GM12874 (cell line): ENCODE results near the gene MRPL10.

ENCODE experiments used
- CTCF ChIP-seq: IDR thresholded peaks from 2 replicates; pipeline ENCODE4 v1.5.1; 2011; ENCODE audit warnings: low read depth, mild to moderate bottlenecking, control low read depth, low read length, moderate library complexity; ENCODE audit not compliant: insufficient read depth

The MRPL10 gene

GRCh38 chr17:47801906-47802305, 29.4 kb downstream of the MRPL10 start:
- TF ChIP-seq CTCF: no peak

- no peak for TF ChIP-seq CTCF
These were observed 30.1 kb downstream of the MRPL10 start for GRCh38 chr17:47801176-47801765.

GRCh38 chr17:47800686-47801085, 30.7 kb downstream of the MRPL10 start:
- TF ChIP-seq CTCF: no peak

- no peak for TF ChIP-seq CTCF
These were observed 33.5 kb downstream of the MRPL10 start for GRCh38 chr17:47797797-47798196.

- TF ChIP-seq CTCF: no peak
These were observed 38.4 kb downstream of the MRPL10 start for GRCh38 chr17:47792979-47793378.

GRCh38 chr17:47792457-47792856, 38.9 kb downstream of the MRPL10 start:
- no peak for TF ChIP-seq CTCF

- no peak for TF ChIP-seq CTCF
These were observed 40.3 kb downstream of the MRPL10 start for GRCh38 chr17:47791025-47791424.
